Panc1 (cell line): ENCODE measurements around the gene CD34. TPM values are rescaled to one million over a fixed set of nuclear protein-coding genes. Genes with fewer than 3 reads are reported as not detected.

ENCODE experiments used
- ATAC-seq: fragments of 200-7000 bp; cut with Tn5 transposase; 2 replicates; pipeline ENCODE4 v1.9.1; 2020; ENCODE audit warnings: mild to moderate bottlenecking, moderate library complexity
- BruUV-seq: library from RNA; stranded (reverse); fragments of 400-500 nt; replicated peaks from 2 replicates; lab custom pipeline; 2021; lab: Mats Ljungman, UMichigan
- CTCF ChIA-PET: fragments of 300-600 bp; sonication (Branson Sonifier 250); formaldehyde crosslinking; loops from one replicate; lab custom pipeline; 2022; ENCODE audit warnings: antibody characterized with exemption; lab: Charles Lee
- POLR2A ChIA-PET: fragments of 300-600 bp; sonication (Branson Sonifier 250); formaldehyde crosslinking; loops from one replicate; lab custom pipeline; 2022; ENCODE audit warnings: antibody characterized with exemption; lab: Charles Lee
- DNase-seq: peaks from one replicate; pipeline ENCODE4 v3.0.0-alpha.2; 2010; ENCODE audit warnings: low read depth, low spot score
- H3K27ac ChIP-seq: 2 replicates; pipeline ENCODE4 v1.5.1; 2011; ENCODE audit warnings: mild to moderate bottlenecking, low read length, inconsistent platforms
- H3K27me3 ChIP-seq: fragments of 200-500 bp; sonication (Bioruptor generic); 2 replicates; pipeline ENCODE4 v1.6.0; 2014; ENCODE audit warnings: low read length, inconsistent platforms; ENCODE audit not compliant: control insufficient read depth, insufficient read depth
- H3K36me3 ChIP-seq: fragments of 200-500 bp; sonication (Bioruptor generic); 2 replicates; pipeline ENCODE4 v1.5.1; 2014; ENCODE audit warnings: inconsistent platforms, mild to moderate bottlenecking, low read length, moderate library complexity; ENCODE audit not compliant: control insufficient read depth, insufficient read depth
- H3K4me1 ChIP-seq: 2 replicates; pipeline ENCODE4 v1.5.1; 2011; ENCODE audit warnings: inconsistent platforms, mild to moderate bottlenecking, low read length, moderate library complexity; ENCODE audit not compliant: control insufficient read depth, insufficient read depth
- H3K4me3 ChIP-seq, 2 experiments: 2 replicates each; pipeline ENCODE4 v1.5.1; 2011 to 2012; ENCODE audit warnings: low read depth in 2 of 2, low read length in 2 of 2, mild to moderate bottlenecking in 2 of 2, inconsistent platforms in 1 of 2, moderate library complexity in 1 of 2
- H3K9me3 ChIP-seq: fragments of 200-500 bp; sonication (Bioruptor generic); 2 replicates; pipeline ENCODE4 v1.5.1; 2014; ENCODE audit warnings: low read depth, mild to moderate bottlenecking, inconsistent platforms, low read length, moderate library complexity; ENCODE audit not compliant: control insufficient read depth, insufficient read depth
- CTCF ChIP-seq: fragments of 450-650 bp; IDR thresholded peaks from 2 replicates; pipeline ENCODE4 v1.5.1; 2017; ENCODE audit warnings: mild to moderate bottlenecking
- POLR2AphosphoS5 ChIP-seq: IDR thresholded peaks from 2 replicates; pipeline ENCODE4 v1.6.1; 2012; ENCODE audit warnings: mild to moderate bottlenecking, low read depth, low read length, moderate library complexity
- REST ChIP-seq, 2 experiments: IDR thresholded peaks; 2 replicates each; pipeline ENCODE4 v1.6.1; 2011 to 2012; ENCODE audit warnings: low read depth in 2 of 2, control low read depth in 1 of 2, low read length in 1 of 2, mild to moderate bottlenecking in 1 of 2, moderate library complexity in 1 of 2; ENCODE audit not compliant: insufficient read depth in 1 of 2
- SIN3A ChIP-seq: IDR thresholded peaks from 2 replicates; pipeline ENCODE4 v1.6.1; 2012; ENCODE audit warnings: low read depth, mild to moderate bottlenecking, low read length, moderate library complexity, borderline replicate concordance; ENCODE audit not compliant: insufficient read depth
- TCF7L2 ChIP-seq: IDR thresholded peaks from 2 replicates; pipeline ENCODE4 v1.6.1; 2011; ENCODE audit warnings: mild to moderate bottlenecking, low read depth, low read length, inconsistent platforms
- in situ Hi-C: cut with HindIII; loops from 2 replicates; pipeline ENCODE4 v1.10.0; 2016; ENCODE audit warnings: low sequenced_read_pairs, low pct_unique_long_range_greater_than_20kb
- intact Hi-C: fragments of 100-400 bp; cut with micrococcal nuclease; formaldehyde crosslinking; loops from one replicate; pipeline ENCODE4 v1.10.0; 2022; ENCODE audit not compliant: unreplicated experiment
- total RNA-seq: library from RNA; stranded (reverse); gene quantifications from one replicate; pipeline ENCODE4 v1.2.1, GENCODE V29; 2021; ENCODE audit not compliant: unreplicated experiment

CD34 gene
- total RNA-seq, 1 experiment from 2014 or later, result 0.15 TPM

- TF ChIP-seq CTCF (no peak), POLR2AphosphoS5 (no peak), TCF7L2 (no peak), REST (IDR thresholded peaks at IDR 0.05; ENCODE audit: insufficient read depth in 1 of 2, low read depth in 2 of 2, low read length in 1 of 2) (no peak), SIN3A (no peak)
- ATAC-seq (no peak), DNase-seq (no peak)
- POLR2A ChIA-PET, result interaction anchor here (0.6 kb wide), 1 partner anchor 65 kb away, joined by 5 read pairs; no protein-coding TSS in a partner anchor
- in situ Hi-C loops (no loop called here), intact Hi-C loops (no loop called here)
- Histone ChIP-seq H3K36me3 (no peaks in the 10 kb centered on the region), H3K27ac (no peak overlapping the region), H3K27me3 (no peaks in the 10 kb centered on the region), H3K4me1 (no peaks in the 10 kb centered on the region), H3K9me3 (no peaks in the 10 kb centered on the region), H3K4me3 (no peak overlapping the region)
- no TSS peak for BruUV-seq
- CTCF ChIA-PET, result interaction anchor here (0.6 kb wide), 1 partner anchor 29 kb away, joined by 3 read pairs; no protein-coding TSS in a partner anchor
These were observed 12.7 kb downstream of the CD34 start for GRCh38 chr1:207898260-207898659.

GRCh38 chr1:207897188-207897587 is 13.7 kb downstream of the CD34 start:
- Histone ChIP-seq H3K9me3 (no peaks in the 10 kb centered on the region), H3K27me3 (no peaks in the 10 kb centered on the region), H3K27ac (no peak overlapping the region), H3K4me1 (no peaks in the 10 kb centered on the region), H3K4me3 (no peak overlapping the region), H3K36me3 (no peaks in the 10 kb centered on the region)
- in situ Hi-C loops (no loop called here), intact Hi-C loops (no loop called here)
- POLR2A ChIA-PET, result no interaction called here
- ATAC-seq (no peak), DNase-seq (no peak)
- TF ChIP-seq POLR2AphosphoS5, result no peak
- peak; percentile 48 for TF ChIP-seq CTCF
- BruUV-seq, result no TSS peak
- CTCF ChIA-PET, result interaction anchor here (0.5 to 1.5 kb wide), 3 partner anchors 15 to 66 kb away, joined by 6 to 11 read pairs (median 9); no protein-coding TSS in a partner anchor
